Neural cell (in vitro differentiated cells): ENCODE data around the gene LRRC8C.

Experiments used
- POLR2AphosphoS5 ChIP-seq: IDR thresholded peaks from 2 replicates; pipeline ENCODE4 v1.6.1; 2012
- TF ChIP-seq, protein P1 (sequence below): fragments of 450-650 bp; IDR thresholded peaks from 2 replicates; pipeline ENCODE4 v1.5.1; 2014; ENCODE audit warnings: antibody characterized with exemption, mild to moderate bottlenecking, moderate library complexity; ENCODE audit not compliant: poor library complexity, severe bottlenecking
- TF ChIP-seq, protein P2 (sequence below): IDR thresholded peaks from 2 replicates; pipeline ENCODE4 v1.6.1; 2012; ENCODE audit warnings: borderline replicate concordance

DNA sequence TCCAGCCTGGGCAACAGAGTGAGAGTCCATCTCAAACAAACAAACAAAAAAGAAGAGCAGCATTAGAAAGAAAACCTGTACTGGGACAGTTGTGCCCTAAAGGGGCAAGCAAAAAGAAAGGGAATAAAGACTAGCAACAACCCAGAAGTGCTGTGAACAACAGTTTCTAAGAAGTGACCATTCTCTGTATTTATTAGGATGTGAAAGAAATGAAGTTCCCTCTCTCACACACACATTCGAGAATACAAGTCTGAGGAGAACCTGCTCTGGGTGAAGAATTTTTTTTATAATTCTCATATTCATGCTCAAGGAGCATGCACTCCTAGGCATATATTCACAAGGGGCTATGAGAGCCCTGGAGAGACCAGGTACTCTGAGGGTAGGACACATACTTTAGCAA is 128.4 kb downstream of the LRRC8C start:
- TF ChIP-seq, protein P1, sequence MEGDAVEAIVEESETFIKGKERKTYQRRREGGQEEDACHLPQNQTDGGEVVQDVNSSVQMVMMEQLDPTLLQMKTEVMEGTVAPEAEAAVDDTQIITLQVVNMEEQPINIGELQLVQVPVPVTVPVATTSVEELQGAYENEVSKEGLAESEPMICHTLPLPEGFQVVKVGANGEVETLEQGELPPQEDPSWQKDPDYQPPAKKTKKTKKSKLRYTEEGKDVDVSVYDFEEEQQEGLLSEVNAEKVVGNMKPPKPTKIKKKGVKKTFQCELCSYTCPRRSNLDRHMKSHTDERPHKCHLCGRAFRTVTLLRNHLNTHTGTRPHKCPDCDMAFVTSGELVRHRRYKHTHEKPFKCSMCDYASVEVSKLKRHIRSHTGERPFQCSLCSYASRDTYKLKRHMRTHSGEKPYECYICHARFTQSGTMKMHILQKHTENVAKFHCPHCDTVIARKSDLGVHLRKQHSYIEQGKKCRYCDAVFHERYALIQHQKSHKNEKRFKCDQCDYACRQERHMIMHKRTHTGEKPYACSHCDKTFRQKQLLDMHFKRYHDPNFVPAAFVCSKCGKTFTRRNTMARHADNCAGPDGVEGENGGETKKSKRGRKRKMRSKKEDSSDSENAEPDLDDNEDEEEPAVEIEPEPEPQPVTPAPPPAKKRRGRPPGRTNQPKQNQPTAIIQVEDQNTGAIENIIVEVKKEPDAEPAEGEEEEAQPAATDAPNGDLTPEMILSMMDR, result no peak
- TF ChIP-seq POLR2AphosphoS5, result no peak
- TF ChIP-seq, protein P2, sequence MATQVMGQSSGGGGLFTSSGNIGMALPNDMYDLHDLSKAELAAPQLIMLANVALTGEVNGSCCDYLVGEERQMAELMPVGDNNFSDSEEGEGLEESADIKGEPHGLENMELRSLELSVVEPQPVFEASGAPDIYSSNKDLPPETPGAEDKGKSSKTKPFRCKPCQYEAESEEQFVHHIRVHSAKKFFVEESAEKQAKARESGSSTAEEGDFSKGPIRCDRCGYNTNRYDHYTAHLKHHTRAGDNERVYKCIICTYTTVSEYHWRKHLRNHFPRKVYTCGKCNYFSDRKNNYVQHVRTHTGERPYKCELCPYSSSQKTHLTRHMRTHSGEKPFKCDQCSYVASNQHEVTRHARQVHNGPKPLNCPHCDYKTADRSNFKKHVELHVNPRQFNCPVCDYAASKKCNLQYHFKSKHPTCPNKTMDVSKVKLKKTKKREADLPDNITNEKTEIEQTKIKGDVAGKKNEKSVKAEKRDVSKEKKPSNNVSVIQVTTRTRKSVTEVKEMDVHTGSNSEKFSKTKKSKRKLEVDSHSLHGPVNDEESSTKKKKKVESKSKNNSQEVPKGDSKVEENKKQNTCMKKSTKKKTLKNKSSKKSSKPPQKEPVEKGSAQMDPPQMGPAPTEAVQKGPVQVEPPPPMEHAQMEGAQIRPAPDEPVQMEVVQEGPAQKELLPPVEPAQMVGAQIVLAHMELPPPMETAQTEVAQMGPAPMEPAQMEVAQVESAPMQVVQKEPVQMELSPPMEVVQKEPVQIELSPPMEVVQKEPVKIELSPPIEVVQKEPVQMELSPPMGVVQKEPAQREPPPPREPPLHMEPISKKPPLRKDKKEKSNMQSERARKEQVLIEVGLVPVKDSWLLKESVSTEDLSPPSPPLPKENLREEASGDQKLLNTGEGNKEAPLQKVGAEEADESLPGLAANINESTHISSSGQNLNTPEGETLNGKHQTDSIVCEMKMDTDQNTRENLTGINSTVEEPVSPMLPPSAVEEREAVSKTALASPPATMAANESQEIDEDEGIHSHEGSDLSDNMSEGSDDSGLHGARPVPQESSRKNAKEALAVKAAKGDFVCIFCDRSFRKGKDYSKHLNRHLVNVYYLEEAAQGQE, result no peak
